NOMO-1 treated with DMSO at 0.1 percent for 48 hours (cell line): ENCODE data around the gene FSD2.
"Not testable (repeated sequence)": the region's sequence is repeated elsewhere in the genome, so short reads cannot be mapped to it uniquely, and the experiment has no call there.

Experiments used
- DNase-seq: peaks from one replicate; lab custom pipeline; 2025; ENCODE audit not compliant: unreplicated experiment; lab: John Stamatoyannopoulos, UW

FSD2 gene

GRCh38 chr15:82798531-82799166 lies 7.2 kb downstream of the FSD2 start:
- DNase-seq, result no peak

DNA sequence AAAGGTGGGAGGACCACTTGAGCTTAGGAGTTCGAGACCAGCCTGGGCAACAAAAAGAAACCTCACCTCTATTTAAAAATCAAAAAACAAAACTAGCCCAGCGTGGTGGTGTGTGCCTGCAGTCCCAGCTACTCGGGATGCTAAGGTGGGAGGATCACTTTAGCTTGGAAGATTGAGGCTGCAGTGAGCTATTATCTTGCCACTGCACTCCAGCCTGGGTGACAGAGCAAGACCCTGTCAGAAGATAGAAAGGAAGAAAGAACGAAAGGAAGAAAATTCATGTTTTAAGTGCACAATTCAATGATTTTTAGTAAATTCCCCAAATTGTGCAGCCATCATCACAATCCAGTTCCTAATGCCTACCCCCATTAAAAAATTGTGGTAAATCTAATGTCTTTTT lies 7.8 kb downstream of the FSD2 start:
- no peak for DNase-seq

- no peak for DNase-seq
Measured at GRCh38 chr15:82793737-82794136, 12.1 kb downstream of the FSD2 start.

GRCh38 chr15:82792068-82792467 lies 13.8 kb downstream of the FSD2 start:
- no peak for DNase-seq

DNA sequence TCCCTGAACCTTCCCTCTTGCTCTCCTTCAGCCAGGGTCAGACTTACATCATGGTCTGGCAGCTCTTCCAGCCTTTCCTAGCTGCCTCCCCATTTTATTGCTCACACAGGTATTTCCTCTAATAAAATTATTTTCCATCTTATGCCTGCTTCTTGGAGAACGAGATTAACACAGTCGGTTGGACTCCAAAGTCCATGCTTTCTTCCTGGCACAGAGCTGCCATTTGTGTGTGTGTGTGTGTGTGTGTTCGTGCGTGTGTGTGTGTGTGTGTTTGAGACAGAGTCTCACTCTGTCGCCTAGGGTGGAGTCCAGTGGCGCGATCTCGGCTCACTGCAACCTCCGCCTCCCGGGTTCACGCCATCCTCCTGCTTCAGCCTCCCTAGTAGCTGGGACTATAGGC lies 15.5 kb downstream of the FSD2 start:
- DNase-seq, result no peak

GRCh38 chr15:82789491-82789890 lies 16.4 kb downstream of the FSD2 start:
- DNase-seq, result no peak

GRCh38 chr15:82788496-82788895 lies 17.4 kb downstream of the FSD2 start:
- DNase-seq, result no peak

DNA sequence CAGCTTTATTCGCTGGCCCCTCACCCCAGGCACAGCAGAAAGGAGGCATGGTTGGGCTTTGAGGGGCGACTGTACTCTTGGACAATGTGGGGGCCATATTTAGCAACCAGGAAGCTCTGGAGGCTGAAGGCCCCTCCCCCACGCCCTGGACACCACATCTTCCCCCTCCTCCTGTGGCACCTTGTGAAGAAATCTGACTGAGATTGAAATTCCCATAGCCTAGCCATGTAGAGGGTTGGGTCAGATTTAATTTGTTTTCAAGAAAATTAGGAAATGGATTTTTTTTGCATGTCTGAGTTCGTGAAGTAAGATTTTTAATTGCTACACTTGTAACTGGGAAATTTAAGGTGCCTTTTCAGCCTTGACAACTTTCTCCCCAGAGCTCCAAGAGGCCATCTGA lies 24.5 kb downstream of the FSD2 start:
- no peak for DNase-seq

DNA sequence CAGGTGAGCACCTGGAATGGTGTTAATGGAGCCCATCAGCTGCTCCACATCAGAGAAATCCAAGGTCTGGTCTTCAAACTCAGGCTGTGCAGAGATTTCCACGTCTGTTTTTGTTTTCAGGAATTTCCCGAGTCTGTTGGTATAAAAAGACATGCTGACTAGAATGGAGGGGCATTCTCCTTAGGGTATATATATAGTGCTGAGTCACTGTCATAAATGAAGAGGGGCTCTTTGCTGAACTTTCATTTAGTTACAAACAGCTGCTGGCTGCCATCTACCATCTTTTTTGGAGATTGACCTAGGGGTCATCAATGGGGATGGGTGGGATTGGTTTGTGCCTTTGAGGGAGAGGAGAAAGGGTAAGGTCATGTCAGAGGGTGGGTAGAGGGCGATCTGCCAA lies 27.1 kb downstream of the FSD2 start:
- no peak for DNase-seq

DNA sequence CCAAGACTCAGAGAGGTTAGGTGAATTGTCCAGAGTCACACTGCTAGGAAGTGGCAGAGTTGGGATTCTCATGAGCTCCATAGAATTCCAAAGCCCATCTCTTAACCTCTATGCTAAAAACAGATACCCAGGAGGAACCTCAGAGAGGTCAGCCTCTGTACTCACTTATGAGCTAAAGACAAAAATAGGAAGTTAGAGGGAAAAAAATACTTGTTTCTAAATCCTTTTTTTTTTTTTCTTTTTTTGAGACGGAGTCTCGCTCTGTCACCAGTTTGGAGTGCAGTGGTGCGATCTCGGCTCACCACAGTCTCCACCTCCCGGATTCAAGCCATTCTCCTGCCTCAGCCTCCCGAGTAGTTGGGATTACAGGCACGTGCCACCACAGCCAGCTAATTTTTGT lies 31.4 kb downstream of the FSD2 start:
- DNase-seq, result peak; percentile 58

- DNase-seq, result no peak
Measured at GRCh38 chr15:82771789-82772607, 33.9 kb downstream of the FSD2 start.

- DNase-seq, result no peak
Measured at GRCh38 chr15:82768414-82769054, 37.3 kb downstream of the FSD2 start.

DNA sequence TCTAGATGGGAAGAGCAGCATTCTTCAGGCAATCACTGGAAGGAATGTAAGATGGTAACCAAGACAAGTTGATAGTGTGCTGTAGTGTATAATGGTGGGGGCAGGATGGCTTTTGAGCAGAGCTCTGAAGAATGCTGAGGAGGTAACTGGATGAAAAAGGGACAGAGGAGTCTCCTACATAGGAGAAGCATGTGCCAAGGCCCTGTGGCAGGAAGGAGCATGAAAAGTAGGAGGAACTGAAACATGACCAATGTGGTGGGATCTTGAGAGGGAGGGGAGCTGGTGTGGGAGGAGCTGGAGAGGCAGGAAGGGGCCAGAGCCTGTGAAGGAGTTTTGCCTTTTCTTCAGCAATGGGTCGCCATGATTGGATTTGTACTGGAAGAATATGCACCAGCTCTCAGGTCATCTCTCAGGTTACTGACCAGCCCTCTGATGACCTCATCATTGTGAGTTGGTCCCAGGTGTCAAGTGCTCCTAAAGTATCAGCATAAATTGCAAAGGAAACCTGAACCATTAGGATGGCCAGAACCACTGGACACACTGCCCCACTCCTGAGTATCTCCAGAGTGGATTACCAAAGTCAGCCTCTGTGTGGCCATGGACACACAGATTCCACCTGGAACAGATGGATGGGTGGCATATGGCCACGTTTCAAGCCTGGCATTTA lies 38.6 kb downstream of the FSD2 start:
- no peak for DNase-seq

GRCh38 chr15:82766201-82766600 lies 39.7 kb downstream of the FSD2 start:
- DNase-seq, result not testable (repeated sequence)

- DNase-seq, result no peak
Measured at GRCh38 chr15:82764740-82765139, 41.1 kb downstream of the FSD2 start.

DNA sequence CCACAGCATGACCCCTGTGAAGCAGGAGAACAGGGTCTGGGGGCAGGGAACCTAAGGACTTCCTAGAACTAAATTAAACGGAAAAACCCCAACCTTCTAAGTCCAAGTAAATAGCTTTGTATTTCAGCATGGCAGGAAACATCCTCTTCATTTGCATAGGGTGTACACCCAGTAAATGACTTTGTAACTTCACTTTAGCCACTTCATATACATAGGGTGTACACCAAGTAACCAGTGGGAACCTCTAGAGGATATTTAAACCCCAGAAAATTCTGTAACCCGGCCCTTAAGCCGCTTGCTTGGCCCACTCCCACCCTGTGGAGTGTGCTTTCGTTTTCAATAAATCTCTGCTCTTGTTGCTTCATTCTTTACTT lies 41.8 kb downstream of the FSD2 start:
- no peak for DNase-seq

- DNase-seq, result no peak
Measured at GRCh38 chr15:82763361-82764116, 42.3 kb downstream of the FSD2 start.

GRCh38 chr15:82751308-82751707 lies 54.6 kb downstream of the FSD2 start:
- peak; percentile 65 for DNase-seq

DNA sequence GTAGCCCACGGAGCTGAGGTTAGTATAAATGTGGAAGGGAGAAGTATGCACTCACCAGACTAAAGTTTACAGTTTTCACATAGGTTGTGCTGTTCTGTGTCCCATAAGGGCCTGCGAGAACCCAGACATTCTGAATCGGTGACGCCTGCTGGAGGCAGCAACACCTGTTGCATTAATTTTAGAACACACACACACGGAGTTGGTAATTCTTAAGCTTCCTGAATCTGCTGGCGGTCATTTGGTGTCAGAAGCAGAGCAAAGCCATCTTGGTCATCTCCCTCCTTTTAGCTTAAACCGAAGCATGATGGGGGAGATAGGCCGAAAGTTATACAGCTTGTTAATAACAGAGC lies 55.1 kb downstream of the FSD2 start:
- DNase-seq, result peak; percentile 30

GRCh38 chr15:82749951-82750830 lies 55.7 kb downstream of the FSD2 start:
- DNase-seq, result peak; percentile 91
